Neural cell (in vitro differentiated cells): ENCODE measurements around the gene CRTC1. TPM values are rescaled to one million over a fixed set of nuclear protein-coding genes. Genes with fewer than 3 reads are reported as not detected.

Experiments used
- H2AFZ ChIP-seq: fragments of 200-600, 300-800 bp; sonication (generic), shearing (Covaris generic); 2 replicates; pipeline ENCODE4 v1.6.0; 2014; ENCODE audit warnings: low read depth, mild to moderate bottlenecking, antibody characterized with exemption, low read length, moderate library complexity
- H3F3A ChIP-seq: fragments of 200-600 bp; shearing (Covaris generic); 2 replicates; pipeline ENCODE4 v1.6.1; 2016; ENCODE audit warnings: mild to moderate bottlenecking, moderate library complexity, mixed read lengths, antibody characterized with exemption, low read length; ENCODE audit not compliant: insufficient read depth, poor library complexity, severe bottlenecking
- H3K27ac ChIP-seq: fragments of 200-600, 300-800 bp; sonication (generic), shearing (Covaris generic); 2 replicates; pipeline ENCODE4 v1.5.1; 2014; ENCODE audit warnings: mild to moderate bottlenecking, low read length, moderate library complexity
- H3K27me3 ChIP-seq: fragments of 300-800, 200-600 bp; sonication (generic), shearing (Covaris generic); 2 replicates; pipeline ENCODE4 v1.6.0; 2014; ENCODE audit warnings: mild to moderate bottlenecking, low read depth, low read length, moderate library complexity; ENCODE audit not compliant: insufficient read depth
- H3K36me3 ChIP-seq: fragments of 300-800, 200-600 bp; sonication (generic), shearing (Covaris generic); 2 replicates; pipeline ENCODE4 v1.5.1; 2014; ENCODE audit warnings: mild to moderate bottlenecking, antibody characterized with exemption, low read length, moderate library complexity; ENCODE audit not compliant: insufficient read depth
- H3K4me2 ChIP-seq: fragments of 300-800, 200-600 bp; sonication (generic), shearing (Covaris generic); 2 replicates; pipeline ENCODE4 v1.6.0; 2014; ENCODE audit warnings: mild to moderate bottlenecking, low read length
- H3K4me3 ChIP-seq: fragments of 300-800, 200-600 bp; sonication (generic), shearing (Covaris generic); 2 replicates; pipeline ENCODE4 v1.5.1; 2014; ENCODE audit warnings: mild to moderate bottlenecking, low read length, moderate library complexity
- H3K79me2 ChIP-seq: fragments of 200-600 bp; shearing (Covaris generic); replicated peaks from 2 replicates; pipeline ENCODE4 v1.6.0; 2014; ENCODE audit warnings: mild to moderate bottlenecking, low read length, moderate library complexity; ENCODE audit not compliant: insufficient read depth
- H3K9ac ChIP-seq: fragments of 300-800, 200-600 bp; sonication (generic), shearing (Covaris generic); 2 replicates; pipeline ENCODE4 v1.6.1; 2016; ENCODE audit warnings: mild to moderate bottlenecking, low read length, mixed read lengths
- H3K9me2 ChIP-seq: fragments of 200-600 bp; shearing (Covaris generic); 2 replicates; pipeline ENCODE4 v1.6.1; 2016; ENCODE audit warnings: mild to moderate bottlenecking, low read length, mixed read lengths; ENCODE audit not compliant: insufficient read depth
- H3K9me3 ChIP-seq: fragments of 200-600, 300-800 bp; sonication (generic), shearing (Covaris generic); 2 replicates; pipeline ENCODE4 v1.6.1; 2016; ENCODE audit warnings: mild to moderate bottlenecking, mixed run types, low read length, moderate library complexity, mixed read lengths
- H4K20me1 ChIP-seq: fragments of 200-600 bp; shearing (Covaris generic); 2 replicates; pipeline ENCODE4 v1.6.1; 2016; ENCODE audit warnings: mild to moderate bottlenecking, mixed run types; ENCODE audit not compliant: insufficient read depth
- EP300 ChIP-seq: fragments of 450-650 bp; conservative IDR thresholded peaks from 2 replicates; pipeline ENCODE4 v1.6.1; 2014; ENCODE audit warnings: antibody characterized with exemption, mild to moderate bottlenecking, moderate library complexity; ENCODE audit not compliant: poor library complexity, severe bottlenecking
- EZH2 ChIP-seq: fragments of 200-600, 300-800 bp; shearing (Covaris generic), sonication (generic); IDR thresholded peaks from 2 replicates; pipeline ENCODE4 v1.6.1; 2014; ENCODE audit warnings: antibody characterized with exemption, low read length, borderline replicate concordance, mild to moderate bottlenecking; ENCODE audit not compliant: insufficient read depth, poor library complexity, severe bottlenecking
- MXI1 ChIP-seq: fragments of 450-650 bp; conservative IDR thresholded peaks from 2 replicates; pipeline ENCODE4 v1.6.1; 2014; ENCODE audit warnings: antibody characterized with exemption, mild to moderate bottlenecking; ENCODE audit not compliant: poor library complexity, severe bottlenecking
- POLR2AphosphoS5 ChIP-seq: IDR thresholded peaks from 2 replicates; pipeline ENCODE4 v1.6.1; 2012
- RAD21 ChIP-seq: fragments of 450-650 bp; conservative IDR thresholded peaks from 2 replicates; pipeline ENCODE4 v1.6.1; 2014; ENCODE audit warnings: antibody characterized with exemption, mild to moderate bottlenecking, moderate library complexity
- SMC3 ChIP-seq: fragments of 450-650 bp; conservative IDR thresholded peaks from 2 replicates; pipeline ENCODE4 v1.6.1; 2014; ENCODE audit warnings: antibody characterized with exemption, mild to moderate bottlenecking, moderate library complexity; ENCODE audit not compliant: poor library complexity
- TAF1 ChIP-seq: IDR thresholded peaks from 2 replicates; pipeline ENCODE4 v1.6.1; 2012; ENCODE audit warnings: low read depth
- polyA plus RNA-seq: library from polyadenylated mRNA; depleted of rRNA; stranded (reverse); fragments of >200 nt; gene quantifications from 2 replicates; pipeline ENCODE4 v1.2.3, GENCODE V29; 2014
- TF ChIP-seq, protein P1 (sequence below): fragments of 450-650 bp; IDR thresholded peaks from 2 replicates; pipeline ENCODE4 v1.5.1; 2014; ENCODE audit warnings: antibody characterized with exemption, mild to moderate bottlenecking, moderate library complexity; ENCODE audit not compliant: poor library complexity, severe bottlenecking
- TF ChIP-seq, protein P2 (sequence below): IDR thresholded peaks from 2 replicates; pipeline ENCODE4 v1.6.1; 2012; ENCODE audit warnings: borderline replicate concordance

CRTC1 gene
- polyA plus RNA-seq, 1 donor from 2014 or later, result 10.4 TPM

DNA sequence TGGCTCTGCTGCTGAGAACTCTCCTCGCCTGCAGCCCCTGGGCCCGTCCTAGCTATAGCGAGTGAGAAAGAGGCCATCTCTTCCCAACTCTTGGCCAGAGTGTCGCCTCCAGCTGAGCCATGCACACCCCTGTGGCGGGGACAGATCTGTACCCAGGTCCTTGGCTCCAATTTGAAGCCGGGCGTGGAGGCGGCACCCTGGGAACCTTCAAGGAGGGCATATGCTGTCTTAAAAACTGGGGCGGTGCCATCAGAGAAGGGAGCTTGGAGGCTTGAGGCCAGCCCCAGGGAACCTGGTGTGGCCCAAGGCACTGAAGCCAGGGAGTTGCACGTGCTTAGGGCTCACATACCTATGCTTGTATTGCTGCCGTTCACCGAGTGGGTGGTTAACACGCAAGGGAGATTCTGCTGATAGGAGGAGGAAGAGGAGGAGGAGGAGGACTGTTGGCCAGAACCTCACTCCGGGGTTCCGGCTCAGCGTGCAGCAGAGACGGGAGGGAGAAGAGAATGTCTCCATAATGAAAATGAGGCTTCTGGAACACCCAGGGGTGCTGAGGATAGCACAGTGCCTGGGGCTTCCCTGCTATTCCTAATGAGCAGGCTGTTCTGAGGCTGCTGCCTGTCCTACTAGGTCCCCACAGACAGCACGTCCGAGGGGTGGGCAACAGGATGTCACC, 67.0 kb downstream of the CRTC1 start:
- Histone ChIP-seq H3K36me3 (no peaks in the 10 kb centered on the region), H3K4me3 (no peak overlapping the region), H3K79me2 (no peaks in the 10 kb centered on the region), H3K27ac (no peak overlapping the region), H4K20me1 (no peaks in the 10 kb centered on the region), H2AFZ (no peak overlapping the region), H3K4me2 (no peak overlapping the region), H3K9ac (no peak overlapping the region), H3F3A (no peaks in the 10 kb centered on the region), H3K9me3 (no peaks in the 10 kb centered on the region), H3K27me3 (no peaks in the 10 kb centered on the region), H3K9me2 (no peaks in the 10 kb centered on the region)
- no peak for TF ChIP-seq MXI1
- TF ChIP-seq, protein P1, sequence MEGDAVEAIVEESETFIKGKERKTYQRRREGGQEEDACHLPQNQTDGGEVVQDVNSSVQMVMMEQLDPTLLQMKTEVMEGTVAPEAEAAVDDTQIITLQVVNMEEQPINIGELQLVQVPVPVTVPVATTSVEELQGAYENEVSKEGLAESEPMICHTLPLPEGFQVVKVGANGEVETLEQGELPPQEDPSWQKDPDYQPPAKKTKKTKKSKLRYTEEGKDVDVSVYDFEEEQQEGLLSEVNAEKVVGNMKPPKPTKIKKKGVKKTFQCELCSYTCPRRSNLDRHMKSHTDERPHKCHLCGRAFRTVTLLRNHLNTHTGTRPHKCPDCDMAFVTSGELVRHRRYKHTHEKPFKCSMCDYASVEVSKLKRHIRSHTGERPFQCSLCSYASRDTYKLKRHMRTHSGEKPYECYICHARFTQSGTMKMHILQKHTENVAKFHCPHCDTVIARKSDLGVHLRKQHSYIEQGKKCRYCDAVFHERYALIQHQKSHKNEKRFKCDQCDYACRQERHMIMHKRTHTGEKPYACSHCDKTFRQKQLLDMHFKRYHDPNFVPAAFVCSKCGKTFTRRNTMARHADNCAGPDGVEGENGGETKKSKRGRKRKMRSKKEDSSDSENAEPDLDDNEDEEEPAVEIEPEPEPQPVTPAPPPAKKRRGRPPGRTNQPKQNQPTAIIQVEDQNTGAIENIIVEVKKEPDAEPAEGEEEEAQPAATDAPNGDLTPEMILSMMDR, result no peak
- no peak for TF ChIP-seq TAF1
- TF ChIP-seq SMC3, result no peak
- TF ChIP-seq, protein P2, sequence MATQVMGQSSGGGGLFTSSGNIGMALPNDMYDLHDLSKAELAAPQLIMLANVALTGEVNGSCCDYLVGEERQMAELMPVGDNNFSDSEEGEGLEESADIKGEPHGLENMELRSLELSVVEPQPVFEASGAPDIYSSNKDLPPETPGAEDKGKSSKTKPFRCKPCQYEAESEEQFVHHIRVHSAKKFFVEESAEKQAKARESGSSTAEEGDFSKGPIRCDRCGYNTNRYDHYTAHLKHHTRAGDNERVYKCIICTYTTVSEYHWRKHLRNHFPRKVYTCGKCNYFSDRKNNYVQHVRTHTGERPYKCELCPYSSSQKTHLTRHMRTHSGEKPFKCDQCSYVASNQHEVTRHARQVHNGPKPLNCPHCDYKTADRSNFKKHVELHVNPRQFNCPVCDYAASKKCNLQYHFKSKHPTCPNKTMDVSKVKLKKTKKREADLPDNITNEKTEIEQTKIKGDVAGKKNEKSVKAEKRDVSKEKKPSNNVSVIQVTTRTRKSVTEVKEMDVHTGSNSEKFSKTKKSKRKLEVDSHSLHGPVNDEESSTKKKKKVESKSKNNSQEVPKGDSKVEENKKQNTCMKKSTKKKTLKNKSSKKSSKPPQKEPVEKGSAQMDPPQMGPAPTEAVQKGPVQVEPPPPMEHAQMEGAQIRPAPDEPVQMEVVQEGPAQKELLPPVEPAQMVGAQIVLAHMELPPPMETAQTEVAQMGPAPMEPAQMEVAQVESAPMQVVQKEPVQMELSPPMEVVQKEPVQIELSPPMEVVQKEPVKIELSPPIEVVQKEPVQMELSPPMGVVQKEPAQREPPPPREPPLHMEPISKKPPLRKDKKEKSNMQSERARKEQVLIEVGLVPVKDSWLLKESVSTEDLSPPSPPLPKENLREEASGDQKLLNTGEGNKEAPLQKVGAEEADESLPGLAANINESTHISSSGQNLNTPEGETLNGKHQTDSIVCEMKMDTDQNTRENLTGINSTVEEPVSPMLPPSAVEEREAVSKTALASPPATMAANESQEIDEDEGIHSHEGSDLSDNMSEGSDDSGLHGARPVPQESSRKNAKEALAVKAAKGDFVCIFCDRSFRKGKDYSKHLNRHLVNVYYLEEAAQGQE, result no peak
- no peak for TF ChIP-seq RAD21
- TF ChIP-seq POLR2AphosphoS5, result no peak
- no peak for TF ChIP-seq EZH2
- no peak for TF ChIP-seq EP300

DNA sequence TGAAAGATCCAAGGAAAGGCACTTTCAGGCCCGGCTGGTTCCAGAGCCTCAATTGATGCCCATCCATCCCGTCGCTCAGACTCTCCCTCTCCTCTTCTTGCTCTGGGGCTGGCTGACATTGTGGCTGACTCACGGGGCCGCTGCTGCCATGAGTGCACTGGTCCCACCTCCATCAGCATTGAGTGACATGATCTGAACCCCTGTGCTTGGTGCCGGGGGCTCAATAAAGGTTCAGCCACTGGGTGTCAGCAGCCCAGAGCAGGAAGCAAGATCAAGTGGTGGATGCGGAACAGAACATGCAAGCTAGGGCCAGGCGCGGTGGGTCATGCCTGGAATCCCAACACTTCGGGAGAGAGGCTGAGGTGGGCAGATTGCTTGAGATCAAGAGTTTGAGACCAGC, 68.1 kb downstream of the CRTC1 start:
- H3K9ac ChIP-seq, result no peak overlapping the region
- no peaks in the 10 kb centered on the region for H3K27me3 ChIP-seq
- no peak overlapping the region for H2AFZ ChIP-seq
- TF ChIP-seq MXI1, result no peak
- TF ChIP-seq EP300, result no peak
- TF ChIP-seq SMC3, result no peak
- TF ChIP-seq RAD21, result no peak
- TF ChIP-seq, protein P2, result no peak
- TF ChIP-seq, protein P1, result no peak
- TF ChIP-seq EZH2, result no peak
- TF ChIP-seq TAF1, result no peak
- TF ChIP-seq POLR2AphosphoS5, result no peak
- H3K79me2 ChIP-seq, result no peaks in the 10 kb centered on the region
- no peak overlapping the region for H3K27ac ChIP-seq
- no peak overlapping the region for H3K4me3 ChIP-seq
- H4K20me1 ChIP-seq, result no peaks in the 10 kb centered on the region
- no peaks in the 10 kb centered on the region for H3K9me3 ChIP-seq
- H3K9me2 ChIP-seq, result no peaks in the 10 kb centered on the region
- H3F3A ChIP-seq, result no peaks in the 10 kb centered on the region
- peaks cover 1% of the 10 kb centered on the region for H3K36me3 ChIP-seq
- H3K4me2 ChIP-seq, result no peak overlapping the region
